GM12865 (cell line): ENCODE data around the gene SLC45A2.
"Not testable (repeated sequence)": the region's sequence is repeated elsewhere in the genome, so short reads cannot be mapped to it uniquely, and the experiment has no call there.

Experiments
- DNase-seq: peaks from one replicate; pipeline ENCODE4 v3.0.0; 2010; ENCODE audit warnings: low read depth
- H3K4me3 ChIP-seq: 2 replicates; pipeline ENCODE4 v1.5.1; 2011; ENCODE audit warnings: mild to moderate bottlenecking, low read depth, low read length, control low read depth
- TF ChIP-seq, protein P1 (sequence below): IDR thresholded peaks from 2 replicates; pipeline ENCODE4 v1.5.1; 2011; ENCODE audit warnings: low read length, control low read depth, low read depth, inconsistent platforms; ENCODE audit not compliant: insufficient read depth; ENCODE audit errors: missing control alignments

The SLC45A2 gene

DNA sequence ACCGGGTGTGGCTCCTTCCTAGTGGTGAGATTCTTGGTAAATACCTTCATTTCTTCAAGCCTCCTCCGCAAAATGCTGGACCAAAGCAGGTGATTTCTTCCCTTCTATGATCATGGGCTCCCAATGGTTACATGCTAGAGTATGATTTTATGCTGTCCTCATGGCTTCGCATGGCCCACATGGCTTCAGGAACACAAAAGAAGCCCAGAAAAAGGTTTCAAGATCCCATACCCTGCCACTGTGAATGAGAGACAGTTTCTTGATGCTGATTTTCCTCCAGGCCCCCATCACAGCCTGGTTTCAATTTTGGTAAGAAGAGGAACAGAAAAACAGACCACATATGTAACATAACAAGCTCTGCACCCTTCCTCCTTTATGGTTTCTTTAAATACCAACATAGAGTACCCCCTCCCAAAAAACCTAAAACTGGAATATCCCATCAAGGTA lies 50.7 kb downstream of the SLC45A2 start:
- no peak overlapping the region for H3K4me3 ChIP-seq
- peak; percentile 89 for DNase-seq
- TF ChIP-seq, protein P1, sequence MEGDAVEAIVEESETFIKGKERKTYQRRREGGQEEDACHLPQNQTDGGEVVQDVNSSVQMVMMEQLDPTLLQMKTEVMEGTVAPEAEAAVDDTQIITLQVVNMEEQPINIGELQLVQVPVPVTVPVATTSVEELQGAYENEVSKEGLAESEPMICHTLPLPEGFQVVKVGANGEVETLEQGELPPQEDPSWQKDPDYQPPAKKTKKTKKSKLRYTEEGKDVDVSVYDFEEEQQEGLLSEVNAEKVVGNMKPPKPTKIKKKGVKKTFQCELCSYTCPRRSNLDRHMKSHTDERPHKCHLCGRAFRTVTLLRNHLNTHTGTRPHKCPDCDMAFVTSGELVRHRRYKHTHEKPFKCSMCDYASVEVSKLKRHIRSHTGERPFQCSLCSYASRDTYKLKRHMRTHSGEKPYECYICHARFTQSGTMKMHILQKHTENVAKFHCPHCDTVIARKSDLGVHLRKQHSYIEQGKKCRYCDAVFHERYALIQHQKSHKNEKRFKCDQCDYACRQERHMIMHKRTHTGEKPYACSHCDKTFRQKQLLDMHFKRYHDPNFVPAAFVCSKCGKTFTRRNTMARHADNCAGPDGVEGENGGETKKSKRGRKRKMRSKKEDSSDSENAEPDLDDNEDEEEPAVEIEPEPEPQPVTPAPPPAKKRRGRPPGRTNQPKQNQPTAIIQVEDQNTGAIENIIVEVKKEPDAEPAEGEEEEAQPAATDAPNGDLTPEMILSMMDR, result no peak

- TF ChIP-seq, protein P1, result no peak
- no peak for DNase-seq
- H3K4me3 ChIP-seq, result no peak overlapping the region
Measured at GRCh38 chr5:33931136-33931535, 53.4 kb downstream of the SLC45A2 start.

DNA sequence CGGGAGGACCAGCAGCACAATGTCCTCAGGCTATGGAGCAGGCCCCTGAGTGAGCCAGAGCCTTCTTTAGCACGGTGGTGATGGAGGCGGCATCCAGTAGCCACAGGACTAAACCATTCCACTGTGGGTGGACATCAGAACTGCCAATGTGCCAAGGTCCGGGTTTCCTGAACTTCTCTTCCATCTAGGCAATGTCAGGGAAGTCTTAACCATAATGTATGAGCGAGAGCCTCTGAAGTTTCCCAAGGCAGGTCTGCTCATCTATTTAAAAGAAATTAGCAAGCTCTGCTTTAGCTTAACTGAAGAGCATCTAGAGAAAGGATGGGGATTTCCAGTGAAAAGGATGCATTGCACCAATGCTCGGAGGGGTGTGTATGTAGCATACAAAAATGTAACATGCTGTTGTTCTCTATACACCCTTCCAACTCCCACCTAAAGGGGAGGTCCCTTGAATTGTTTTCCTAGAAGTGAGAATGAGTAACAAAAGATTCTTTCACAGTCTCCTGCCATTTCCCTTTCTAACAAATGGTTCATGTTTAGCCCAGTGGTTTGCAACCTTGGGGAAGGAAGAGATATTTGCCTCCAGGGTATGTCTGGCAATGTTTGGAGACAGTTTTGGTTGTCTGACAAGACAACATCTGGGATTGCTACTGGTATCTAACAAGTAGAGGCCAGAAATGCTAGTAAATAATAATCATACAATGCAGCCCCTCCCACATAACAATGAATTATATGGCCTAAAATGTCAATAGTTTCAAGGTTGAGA lies 54.4 kb downstream of the SLC45A2 start:
- TF ChIP-seq, protein P1, result no peak
- H3K4me3 ChIP-seq, result no peak overlapping the region
- peak; percentile 43 for DNase-seq

DNA sequence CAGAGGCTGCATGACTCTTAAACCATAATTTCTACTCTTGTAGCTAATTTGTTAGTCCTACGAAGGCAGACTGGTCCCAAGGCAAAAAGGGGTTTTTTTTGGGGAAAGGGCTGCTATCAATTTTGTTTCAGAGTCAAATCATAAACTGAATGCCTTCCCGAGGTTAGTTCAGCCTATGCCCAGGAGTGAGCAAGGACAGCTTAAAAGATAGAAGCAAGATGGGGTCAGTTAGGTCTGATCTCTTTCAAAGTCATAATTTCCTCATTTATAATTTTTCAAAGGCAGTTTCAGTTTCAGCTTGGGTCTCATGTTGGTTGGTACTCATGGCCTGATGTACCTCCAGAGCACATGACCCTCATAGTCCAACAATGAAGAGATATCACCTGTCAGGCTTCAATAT lies 56.2 kb downstream of the SLC45A2 start:
- TF ChIP-seq, protein P1, result no peak
- H3K4me3 ChIP-seq, result no peak overlapping the region
- no peak for DNase-seq

GRCh38 chr5:33927685-33928084 lies 56.8 kb downstream of the SLC45A2 start:
- H3K4me3 ChIP-seq, result no peak overlapping the region
- no peak for DNase-seq

GRCh38 chr5:33925278-33925677 lies 59.2 kb downstream of the SLC45A2 start:
- no peak overlapping the region for H3K4me3 ChIP-seq
- TF ChIP-seq, protein P1, result no peak
- peak; percentile 25 for DNase-seq

More at GRCh38 chr5:33927685-33928084, 56.8 kb downstream of the SLC45A2 start:
- TF ChIP-seq, protein P1, result no peak

GRCh38 chr5:33921002-33921401 lies 63.5 kb downstream of the SLC45A2 start:
- no peak overlapping the region for H3K4me3 ChIP-seq
- no peak for DNase-seq
- TF ChIP-seq, protein P1, result no peak

- not testable (repeated sequence) for DNase-seq
Measured at GRCh38 chr5:33914844-33915243, 69.6 kb downstream of the SLC45A2 start.

GRCh38 chr5:33906248-33906647 lies 78.2 kb downstream of the SLC45A2 start:
- not testable (repeated sequence) for H3K4me3 ChIP-seq, DNase-seq

More at GRCh38 chr5:33914844-33915243, 69.6 kb downstream of the SLC45A2 start:
- not testable (repeated sequence) for H3K4me3 ChIP-seq
